ENCODE results near the gene LINC01488.

GRCh38 chr11:69535908-69536307 lies 54.4 kb downstream of the LINC01488 start:
- TF ChIP-seq ZBTB33 (CRISPR knock-in tag; IDR thresholded peaks at IDR 0.05) (no peak), EZH2 (IDR thresholded peaks at IDR 0.05; ENCODE audit: borderline replicate concordance, low read depth, low read length) (no peak), NR2F6 (CRISPR knock-in tag; IDR thresholded peaks at IDR 0.05) (no peak), SMAD4 (CRISPR knock-in tag; conservative IDR thresholded peaks at IDR 0.05) (no peak), HNRNPH1 (optimal IDR thresholded peaks at IDR 0.05; ENCODE audit: low read depth, low read length) (no peak), MTA1 (IDR thresholded peaks at IDR 0.05; ENCODE audit: borderline replicate concordance) (no peak), MAFK (IDR thresholded peaks at IDR 0.05; ENCODE audit: low read length) (no peak), USF1 (CRISPR knock-in tag; IDR thresholded peaks at IDR 0.05) (no peak)

Measured in K562 (cell line).